Esophagus muscularis mucosa (tissue), 4 donors: ENCODE data around the gene CELF5.

Experiments
- CTCF ChIP-seq, 3 experiments: fragments of 200-600 bp in 2 of 3; fragments of 450-650 bp in 1 of 3; sonication (generic) in 2 of 3; IDR thresholded peaks; one replicate each; pipeline ENCODE4 v1.5.1; 2017 to 2019; ENCODE audit warnings: antibody characterized with exemption in 3 of 3, mild to moderate bottlenecking in 2 of 3, moderate library complexity in 1 of 3
- EP300 ChIP-seq: sonication (generic); formaldehyde crosslinking; IDR thresholded peaks from one replicate; pipeline ENCODE4 v1.6.1; 2017; ENCODE audit warnings: antibody characterized with exemption
- POLR2AphosphoS5 ChIP-seq, 2 donors: sonication (generic); formaldehyde crosslinking; IDR thresholded peaks; one replicate each; pipeline ENCODE4 v1.6.1; 2017; ENCODE audit warnings: antibody characterized with exemption in 2 of 2

- TF ChIP-seq CTCF (IDR thresholded peaks at IDR 0.05) (no peak), EP300 (no peak), POLR2AphosphoS5 (IDR thresholded peaks at IDR 0.05) (peak; percentile 62 to 71)
Measured at GRCh38 chr19:3185461-3186159, 38.9 kb upstream of the CELF5 start, which contains the start of gene NCLN.
